GM23338 (cell line): Measurements from ENCODE around the gene STRA6. TPM values are rescaled to one million over a fixed set of nuclear protein-coding genes. Genes with fewer than 3 reads are reported as not detected.

Experiments
- ATAC-seq: fragments of 200-7000 bp; cut with Tn5 transposase; 3 replicates; pipeline ENCODE4 v1.9.1; 2020
- DNase-seq: peaks from one replicate; pipeline ENCODE4 v3.0.0-alpha.2; 2015; ENCODE audit warnings: low spot score
- H2AFZ ChIP-seq: fragments of 200-600 bp; sonication (generic); 2 replicates; pipeline ENCODE4 v1.8.0; 2016; ENCODE audit warnings: antibody characterized with exemption, mild to moderate bottlenecking, moderate library complexity
- H3F3A ChIP-seq: fragments of 200-600 bp; sonication (generic); replicated peaks from 2 replicates; pipeline ENCODE4 v1.8.0; 2017; ENCODE audit warnings: antibody characterized with exemption, mixed run types, low read depth
- H3K27ac ChIP-seq: fragments of 200-600 bp; sonication (generic); 2 replicates; pipeline ENCODE4 v1.6.1; 2016; ENCODE audit warnings: low read depth
- H3K27me3 ChIP-seq: fragments of 200-600 bp; sonication (generic); 2 replicates; pipeline ENCODE4 v1.8.0; 2016; ENCODE audit warnings: mild to moderate bottlenecking, mixed run types, moderate library complexity; ENCODE audit not compliant: insufficient read depth
- H3K36me3 ChIP-seq: fragments of 200-600 bp; sonication (generic); 2 replicates; pipeline ENCODE4 v1.8.0; 2016; ENCODE audit warnings: mild to moderate bottlenecking; ENCODE audit not compliant: insufficient read depth
- H3K4me1 ChIP-seq: fragments of 200-600 bp; sonication (generic); 2 replicates; pipeline ENCODE4 v1.8.0; 2016; ENCODE audit warnings: mild to moderate bottlenecking, moderate library complexity; ENCODE audit not compliant: insufficient read depth
- H3K4me2 ChIP-seq: fragments of 200-600 bp; sonication (generic); 2 replicates; pipeline ENCODE4 v1.7.1; 2017; ENCODE audit warnings: mixed run types
- H3K4me3 ChIP-seq: fragments of 200-600 bp; sonication (generic); 2 replicates; pipeline ENCODE4 v1.6.1; 2016; ENCODE audit warnings: mixed run types
- H3K79me2 ChIP-seq: fragments of 200-600 bp; sonication (generic); replicated peaks from 2 replicates; pipeline ENCODE4 v1.8.0; 2017; ENCODE audit warnings: mild to moderate bottlenecking; ENCODE audit not compliant: insufficient read depth
- H3K9me2 ChIP-seq: fragments of 200-600 bp; sonication (generic); 2 replicates; pipeline ENCODE4 v1.8.0; 2017; ENCODE audit not compliant: insufficient read depth
- H4K20me1 ChIP-seq: fragments of 200-600 bp; sonication (generic); replicated peaks from 2 replicates; pipeline ENCODE4 v1.8.0; 2017; ENCODE audit warnings: mild to moderate bottlenecking; ENCODE audit not compliant: insufficient read depth
- H3K27ac Mint-ChIP-seq: 2 replicates; pipeline ENCODE4 v1.8.0; 2020; ENCODE audit warnings: inconsistent platforms, mild to moderate bottlenecking, moderate library complexity, mixed read lengths
- H3K27me3 Mint-ChIP-seq: 3 replicates; pipeline ENCODE4 v1.8.0; 2022; ENCODE audit warnings: low read depth, mild to moderate bottlenecking, moderate library complexity, mixed read lengths, inconsistent platforms; ENCODE audit not compliant: insufficient read depth, poor library complexity
- H3K36me3 Mint-ChIP-seq: 3 replicates; pipeline ENCODE4 v1.8.0; 2021; ENCODE audit warnings: low read depth, mild to moderate bottlenecking, inconsistent platforms, moderate library complexity, mixed read lengths
- H3K4me1 Mint-ChIP-seq: 3 replicates; pipeline ENCODE4 v1.8.0; 2020; ENCODE audit warnings: mild to moderate bottlenecking, inconsistent platforms, mixed read lengths
- H3K4me3 Mint-ChIP-seq: 3 replicates; pipeline ENCODE4 v1.8.0; 2021; ENCODE audit warnings: moderate library complexity, mild to moderate bottlenecking, inconsistent platforms, mixed read lengths
- H3K9me3 Mint-ChIP-seq: 3 replicates; pipeline ENCODE4 v1.8.0; 2020; ENCODE audit warnings: moderate library complexity, mild to moderate bottlenecking, inconsistent platforms, mixed read lengths
- CREB1 ChIP-seq: fragments of 250-450 bp; sonication (Bioruptor Pico); IDR thresholded peaks from 2 replicates; pipeline ENCODE4 v1.5.0; 2020; ENCODE audit warnings: low read depth, mild to moderate bottlenecking, moderate library complexity
- CTCF ChIP-seq, 2 experiments: fragments of 200-600 bp in 1 of 2; sonication (generic) in 1 of 2; conservative IDR thresholded peaks; 2 replicates each; pipeline versions ENCODE4 v1.5.1 to v1.6.1; 2016 to 2017; ENCODE audit warnings: antibody characterized with exemption in 2 of 2, low read depth in 2 of 2, mild to moderate bottlenecking in 2 of 2, moderate library complexity in 1 of 2
- EZH2 ChIP-seq: fragments of 200-600 bp; sonication (generic); IDR thresholded peaks from one replicate; pipeline ENCODE4 v1.8.0; 2017; ENCODE audit warnings: antibody characterized with exemption, mild to moderate bottlenecking, low read depth; ENCODE audit not compliant: unreplicated experiment
- JUNB ChIP-seq: IDR thresholded peaks from one replicate; pipeline ENCODE4 v1.6.1; 2016; ENCODE audit warnings: antibody characterized with exemption; ENCODE audit not compliant: unreplicated experiment
- NANOG ChIP-seq: IDR thresholded peaks from 2 replicates; pipeline ENCODE4 v1.6.1; 2016; ENCODE audit warnings: antibody characterized with exemption, borderline replicate concordance
- POLR2AphosphoS5 ChIP-seq: IDR thresholded peaks from 2 replicates; pipeline ENCODE4 v1.6.1; 2016; ENCODE audit warnings: antibody characterized with exemption, low read depth
- REST ChIP-seq: IDR thresholded peaks from one replicate; pipeline ENCODE4 v1.6.1; 2018; ENCODE audit warnings: antibody characterized with exemption; ENCODE audit not compliant: unreplicated experiment
- STAT1 ChIP-seq: IDR thresholded peaks from one replicate; pipeline ENCODE4 v1.6.1; 2016; ENCODE audit warnings: antibody characterized with exemption; ENCODE audit not compliant: unreplicated experiment
- ZNF114 ChIP-seq: fragments of 250-450 bp; sonication (Bioruptor Pico); IDR thresholded peaks from 2 replicates; pipeline ENCODE4 v1.5.0; 2020; ENCODE audit warnings: mild to moderate bottlenecking, moderate library complexity
- polyA plus RNA-seq: library from polyadenylated mRNA; unstranded; fragments of >200 nt; fragmentation: Nextera tagmentation; extraction: Ambion mirVana; gene quantifications from 2 replicates; pipeline ENCODE4 v1.2.1, GENCODE V29; 2016
- total RNA-seq: library from RNA; depleted of rRNA; stranded (reverse); fragments of >200 nt; shearing (Covaris generic); gene quantifications from 2 replicates; pipeline ENCODE4 v1.2.3, GENCODE V29; 2014
- TF ChIP-seq, protein P1 (sequence below): IDR thresholded peaks from 2 replicates; pipeline ENCODE4 v1.6.1; 2016; ENCODE audit warnings: antibody characterized with exemption

The STRA6 gene
- total and polyA plus RNA-seq, 2 experiments from 2014 or later, result 8.2 to 9.9 TPM

DNA sequence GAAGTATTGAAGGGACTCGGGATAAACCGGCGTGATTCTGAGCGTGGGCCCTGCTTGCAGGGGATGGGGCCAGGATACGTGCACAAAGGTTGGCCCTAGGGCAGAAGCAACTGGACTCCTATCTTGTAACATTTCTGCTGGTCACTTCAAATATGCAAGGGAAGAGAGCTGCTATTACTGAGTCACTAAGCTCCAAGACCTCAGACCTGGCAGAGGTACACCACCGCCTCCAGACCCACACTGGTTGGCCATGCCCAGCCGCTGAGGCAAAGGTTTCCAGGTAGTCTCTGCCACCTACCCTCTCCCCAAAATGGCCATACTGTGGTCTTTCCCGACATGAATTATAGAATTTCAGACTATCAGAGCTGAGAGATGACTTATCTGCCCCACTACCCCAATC, 13.4 kb upstream of the STRA6 start:
- H3K9me2 ChIP-seq, result no peaks in the 10 kb centered on the region
- Mint-ChIP-seq H3K4me3 (no peak overlapping the region), H3K36me3 (peaks cover 6% of the 10 kb centered on the region; the same call in 2 of the 3 replicates), H3K27me3 (peaks cover 65% of the 10 kb centered on the region), H3K9me3 (no peaks in the 10 kb centered on the region; the same call in 2 of the 3 replicates), H3K27ac (no peak overlapping the region), H3K4me1 (peaks cover 64% of the 10 kb centered on the region)
- peak overlapping the region; percentile 67 for H3K4me2 ChIP-seq
- peaks cover 9% of the 10 kb centered on the region for H3F3A ChIP-seq
- H2AFZ ChIP-seq, result no peak overlapping the region
- H3K36me3 ChIP-seq, result no peaks in the 10 kb centered on the region
- TF ChIP-seq CTCF (conservative IDR thresholded peaks at IDR 0.05; ENCODE audit: low read depth in 2 of 2), result no peak
- TF ChIP-seq ZNF114 (CRISPR knock-in tag), result no peak
- TF ChIP-seq POLR2AphosphoS5, result no peak
- TF ChIP-seq STAT1, result no peak
- TF ChIP-seq CREB1, result no peak
- TF ChIP-seq NANOG, result no peak
- no peak for TF ChIP-seq REST
- TF ChIP-seq, protein P1, sequence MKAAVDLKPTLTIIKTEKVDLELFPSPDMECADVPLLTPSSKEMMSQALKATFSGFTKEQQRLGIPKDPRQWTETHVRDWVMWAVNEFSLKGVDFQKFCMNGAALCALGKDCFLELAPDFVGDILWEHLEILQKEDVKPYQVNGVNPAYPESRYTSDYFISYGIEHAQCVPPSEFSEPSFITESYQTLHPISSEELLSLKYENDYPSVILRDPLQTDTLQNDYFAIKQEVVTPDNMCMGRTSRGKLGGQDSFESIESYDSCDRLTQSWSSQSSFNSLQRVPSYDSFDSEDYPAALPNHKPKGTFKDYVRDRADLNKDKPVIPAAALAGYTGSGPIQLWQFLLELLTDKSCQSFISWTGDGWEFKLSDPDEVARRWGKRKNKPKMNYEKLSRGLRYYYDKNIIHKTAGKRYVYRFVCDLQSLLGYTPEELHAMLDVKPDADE, result no peak
- no peak for TF ChIP-seq EZH2
- TF ChIP-seq JUNB, result no peak
- no peak overlapping the region for H3K27ac ChIP-seq
- DNase-seq (no peak), ATAC-seq (no peak)
- peak overlapping the region; percentile 32 for H3K4me3 ChIP-seq
- H3K4me1 ChIP-seq, result peaks cover 56% of the 10 kb centered on the region
- peaks cover 4% of the 10 kb centered on the region; the same call in 1 of the 2 replicates for H4K20me1 ChIP-seq
- peaks cover 74% of the 10 kb centered on the region for H3K27me3 ChIP-seq
- H3K79me2 ChIP-seq, result no peaks in the 10 kb centered on the region
